ENCODE measurements around the gene IGFALS.
A peak's percentile ranks its signal among the peaks of the same experiment; 100 is the strongest.

Gene IGFALS

GRCh38 chr16:1788095-1788707 is 5.3 kb downstream of the IGFALS start:
- no peak for DNase-seq

GRCh38 chr16:1787322-1788094 is 6.0 kb downstream of the IGFALS start:
- no peak for DNase-seq

GRCh38 chr16:1787056-1787321 is 6.5 kb downstream of the IGFALS start:
- no peak for DNase-seq

- DNase-seq: no peak
These were observed 7.1 kb downstream of the IGFALS start for GRCh38 chr16:1786242-1787055.

GRCh38 chr16:1785846-1786170 is 7.7 kb downstream of the IGFALS start:
- no peak for DNase-seq

- DNase-seq: no peak
These were observed 8.3 kb downstream of the IGFALS start for GRCh38 chr16:1784977-1785845.

- DNase-seq: peak; percentile 98
These were observed 10.9 kb downstream of the IGFALS start, which contains the start of the genes NUBP2 and SPSB3 for GRCh38 chr16:1782408-1783264. Gene NUBP2, plus strand, starts transcription at chr16:1782960. Its CDS starts 61 bp downstream, at chr16:1783021. Gene SPSB3, minus strand, starts transcription at chr16:1782571. Its CDS starts 1,088 bp downstream, at chr16:1781483.

GRCh38 chr16:1781758-1782407 is 11.6 kb downstream of the IGFALS start:
- peak; percentile 30 for DNase-seq

GRCh38 chr16:1781254-1781653 is 12.3 kb downstream of the IGFALS start:
- no peak for DNase-seq

- DNase-seq: no peak
These were observed 12.8 kb downstream of the IGFALS start for GRCh38 chr16:1780677-1781072.

- DNase-seq: no peak
These were observed 13.5 kb downstream of the IGFALS start for GRCh38 chr16:1779741-1780676.

GRCh38 chr16:1779234-1779701 is 14.2 kb downstream of the IGFALS start:
- no peak for DNase-seq

GRCh38 chr16:1778200-1779179 is 15.0 kb downstream of the IGFALS start:
- DNase-seq: no peak

GRCh38 chr16:1777375-1778199 is 15.9 kb downstream of the IGFALS start:
- DNase-seq: no peak

- DNase-seq: no peak
These were observed 16.5 kb downstream of the IGFALS start for GRCh38 chr16:1776991-1777374.

GRCh38 chr16:1776672-1776955 is 16.9 kb downstream of the IGFALS start:
- DNase-seq: no peak

- DNase-seq: no peak
These were observed 17.4 kb downstream of the IGFALS start for GRCh38 chr16:1775846-1776671.
